B cell (primary cell): ENCODE data around the gene PLIN5.
A peak's percentile ranks its signal among the peaks of the same experiment; 100 is the strongest.

Source experiments
- EZH2 ChIP-seq: IDR thresholded peaks from 2 replicates; pipeline ENCODE4 v1.6.1; 2012; ENCODE audit warnings: borderline replicate concordance, low read depth, mild to moderate bottlenecking, moderate library complexity, low read length; ENCODE audit not compliant: insufficient read depth, poor library complexity, severe bottlenecking
- TF ChIP-seq, protein P1 (sequence below): fragments of 200-600 bp; IDR thresholded peaks from one replicate; pipeline ENCODE4 v1.8.0; 2022; ENCODE audit warnings: antibody characterized with exemption, mild to moderate bottlenecking

DNA sequence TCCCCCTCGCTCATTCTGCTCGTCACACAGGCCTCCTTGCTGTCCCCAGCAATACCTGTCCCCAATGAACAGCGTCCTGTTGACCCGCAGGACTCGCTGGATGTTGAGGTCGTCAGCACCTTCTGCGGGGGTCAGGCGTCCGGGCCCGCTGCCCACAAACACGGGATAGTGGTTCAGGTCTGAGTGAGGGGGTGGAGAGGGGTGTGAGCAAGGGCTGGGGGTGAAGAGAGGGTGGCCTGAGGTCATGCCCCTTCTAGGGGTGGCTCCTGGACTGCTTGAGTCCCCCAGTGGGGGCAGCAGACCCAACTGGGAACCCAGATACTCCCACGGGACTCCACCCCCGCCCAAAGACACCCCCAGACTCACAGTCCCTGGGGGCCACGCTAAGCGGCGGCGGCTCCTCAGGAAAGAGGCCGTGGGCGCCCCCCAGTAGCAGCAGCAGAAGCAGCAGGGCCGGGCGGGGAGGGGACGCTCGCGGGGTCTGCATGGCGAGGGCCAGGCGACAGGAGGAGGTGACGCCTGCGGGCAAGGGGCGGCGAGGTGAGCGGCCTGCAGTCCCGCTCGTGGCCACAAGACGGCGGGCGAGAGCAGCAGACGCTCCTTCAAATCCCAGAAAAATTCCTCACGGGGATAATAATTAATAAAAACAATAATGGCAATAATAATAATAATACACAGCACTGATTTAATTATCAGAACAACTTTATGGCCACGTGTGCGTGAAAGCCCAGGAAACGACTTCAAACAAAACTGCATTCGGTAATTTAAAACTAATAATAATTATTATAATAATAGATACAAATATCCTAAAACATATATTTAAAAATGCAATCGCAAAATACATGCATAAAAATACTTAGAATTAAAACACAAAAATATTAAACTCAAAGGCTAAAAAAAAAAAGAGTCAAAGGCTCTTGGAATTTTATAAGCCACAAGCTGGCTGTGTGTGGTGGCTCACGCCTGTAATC, 23.2 kb upstream of the PLIN5 start:
- TF ChIP-seq, protein P1, sequence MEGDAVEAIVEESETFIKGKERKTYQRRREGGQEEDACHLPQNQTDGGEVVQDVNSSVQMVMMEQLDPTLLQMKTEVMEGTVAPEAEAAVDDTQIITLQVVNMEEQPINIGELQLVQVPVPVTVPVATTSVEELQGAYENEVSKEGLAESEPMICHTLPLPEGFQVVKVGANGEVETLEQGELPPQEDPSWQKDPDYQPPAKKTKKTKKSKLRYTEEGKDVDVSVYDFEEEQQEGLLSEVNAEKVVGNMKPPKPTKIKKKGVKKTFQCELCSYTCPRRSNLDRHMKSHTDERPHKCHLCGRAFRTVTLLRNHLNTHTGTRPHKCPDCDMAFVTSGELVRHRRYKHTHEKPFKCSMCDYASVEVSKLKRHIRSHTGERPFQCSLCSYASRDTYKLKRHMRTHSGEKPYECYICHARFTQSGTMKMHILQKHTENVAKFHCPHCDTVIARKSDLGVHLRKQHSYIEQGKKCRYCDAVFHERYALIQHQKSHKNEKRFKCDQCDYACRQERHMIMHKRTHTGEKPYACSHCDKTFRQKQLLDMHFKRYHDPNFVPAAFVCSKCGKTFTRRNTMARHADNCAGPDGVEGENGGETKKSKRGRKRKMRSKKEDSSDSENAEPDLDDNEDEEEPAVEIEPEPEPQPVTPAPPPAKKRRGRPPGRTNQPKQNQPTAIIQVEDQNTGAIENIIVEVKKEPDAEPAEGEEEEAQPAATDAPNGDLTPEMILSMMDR: peak; percentile 99
- TF ChIP-seq EZH2: no peak
